GM12892 (cell line): ENCODE data around the gene LDHB.
"Not testable (repeated sequence)": the region's sequence is repeated elsewhere in the genome, so short reads cannot be mapped to it uniquely, and the experiment has no call there.

Experiments used
- POLR2AphosphoS5 ChIP-seq: IDR thresholded peaks from 2 replicates; pipeline ENCODE4 v1.6.1; 2011; ENCODE audit warnings: low read depth, low read length, control low read depth
- TAF1 ChIP-seq: IDR thresholded peaks from 2 replicates; pipeline ENCODE4 v1.6.1; 2011; ENCODE audit warnings: low read depth, mild to moderate bottlenecking, control low read depth, low read length, borderline replicate concordance

DNA sequence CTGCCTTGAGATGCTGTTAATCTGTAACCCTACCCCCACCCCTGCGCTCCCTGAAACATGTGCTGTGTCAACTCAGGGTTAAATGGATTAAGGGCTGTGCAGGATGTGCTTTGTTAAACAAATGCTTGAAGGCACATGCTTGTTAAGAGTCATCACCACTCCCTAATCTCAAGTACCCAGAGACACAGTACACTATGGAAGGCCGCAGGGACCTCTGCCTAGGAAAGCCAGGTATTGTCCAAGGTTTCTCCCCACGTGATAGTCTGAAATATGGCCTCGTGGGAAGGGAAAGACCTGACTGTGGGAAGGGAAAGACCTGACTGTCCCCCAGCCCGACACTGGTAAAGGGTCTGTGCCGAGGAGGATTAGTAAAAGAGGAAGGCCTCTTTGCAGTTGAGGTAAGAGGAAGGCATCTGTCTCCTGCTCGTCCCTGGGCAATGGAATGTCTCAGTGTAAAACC lies 12.6 kb downstream of the LDHB start:
- TF ChIP-seq POLR2AphosphoS5, TAF1: not testable (repeated sequence)
